Heart right ventricle (tissue), 16 donors: Measurements from ENCODE around the gene ADORA2A. TPM values are rescaled to one million over a fixed set of nuclear protein-coding genes. Genes with fewer than 3 reads are reported as not detected.

Source experiments
- ATAC-seq, 8 donors: fragments of 200-7000 bp; cut with Tn5 transposase; one replicate each; pipeline ENCODE4 v1.9.1; 2020; ENCODE audit warnings: mild to moderate bottlenecking in 8 of 8, moderate library complexity in 8 of 8, moderate number of reproducible peaks in 1 of 8
- DNase-seq, 2 donors: peaks; one replicate each; pipeline ENCODE4 v3.0.0-alpha.2; 2020
- H3K27ac ChIP-seq, 10 donors: fragments of 200-600 bp; sonication (generic) in 2 of 10; one replicate each; pipeline versions ENCODE4 v1.5.0 to v1.8.0; 2020 to 2022; ENCODE audit warnings: mild to moderate bottlenecking in 3 of 10
- H3K27me3 ChIP-seq, 7 donors: fragments of 200-600 bp; one replicate each; pipeline ENCODE4 v1.8.0; 2021 to 2022; ENCODE audit warnings: mild to moderate bottlenecking in 2 of 7
- H3K36me3 ChIP-seq, 9 donors: fragments of 200-600 bp; sonication (generic) in 1 of 9; one replicate each; pipeline versions ENCODE4 v1.5.0 to v1.8.0; 2020 to 2022; ENCODE audit warnings: mild to moderate bottlenecking in 2 of 9
- H3K4me1 ChIP-seq, 9 donors: fragments of 200-600 bp; sonication (generic) in 1 of 9; one replicate each; pipeline versions ENCODE4 v1.5.0 to v1.8.0; 2020 to 2022; ENCODE audit warnings: mild to moderate bottlenecking in 4 of 9
- H3K4me3 ChIP-seq, 10 donors: fragments of 200-600 bp; sonication (generic) in 2 of 10; one replicate each; pipeline versions ENCODE4 v1.5.0 to v1.8.0; 2020 to 2022; ENCODE audit warnings: mild to moderate bottlenecking in 7 of 10, moderate library complexity in 2 of 10
- H3K9me3 ChIP-seq, 11 donors: fragments of 200-600 bp in 10 of 11; sonication (generic) in 2 of 11; one replicate each; pipeline versions ENCODE4 v1.5.0 to v1.8.0; 2013 to 2022; ENCODE audit warnings: mild to moderate bottlenecking in 2 of 11, control low read depth in 1 of 11, moderate library complexity in 1 of 11
- CTCF ChIP-seq, 9 donors: fragments of 200-600 bp; sonication (generic) in 2 of 9; IDR thresholded peaks; one replicate each; pipeline versions ENCODE4 v1.5.0 to v1.8.0; 2021 to 2022; ENCODE audit warnings: antibody characterized with exemption in 9 of 9, mild to moderate bottlenecking in 5 of 9, moderate library complexity in 1 of 9
- WGBS, 2 donors: extraction: QIAGEN DNeasy Blood & Tissue Kit; methylation state at CpG; one replicate each; pipeline ENCODE4 v1.1.7; 2013; ENCODE audit warnings: inconsistent platforms in 1 of 2; 5-methylcytosine and 5-hydroxymethylcytosine counted together
- intact Hi-C, 10 donors: fragments of 100-400 bp; cut with DNase I; formaldehyde crosslinking; loops; one replicate each; pipeline versions ENCODE4 v1.11.1 to v1.14.2; 2022
- polyA plus RNA-seq, 2 donors: library from polyadenylated mRNA; stranded (reverse); fragments of 200-250 nt; gene quantifications; one replicate each; pipeline ENCODE4 v1.2.3, GENCODE V29; 2013
- total RNA-seq, 10 donors: library from RNA; stranded (reverse); fragmentation: NEBNext Ultra II Directional in 3 of 10; extraction: Animal tissue kit (Norgen Biotek cat#: 25700) in 3 of 10; gene quantifications; one replicate each; pipeline versions ENCODE4 v1.2.1 to v1.2.4, GENCODE V29; 2021 to 2023
- donor health status: Arrhythmogenic right ventricular cardiomyopathy.
- donor health status: ischemic (EF 13 %, LVEDD 7.1; RV severe dilation, severe dysfunction).
- donor health status: healthy with polysubstance abuse.
- donor health status: DM: no; HTN: yes; CAD: no.
- donor health status: DM: no; HTN: no; CAD: no.
- donor health status: ischemic (EF 25% LVEDD 6.9; RV normal size, moderate dysfunction).
- donor health status: ischemic (EF 25% LVEDD 5.7; RV mildly dilated, moderate dysfunction).
- donor health status: healthy.
- donor health status: DM: yes; HTN: yes; CAD: no.
- donor health status: Ischemic cardiomyopathy.
- donor health status: ischemic (EF 35%, LVEDD 5.7; RV mildly dilated, moderate dysfunction).
- donor health status: nonischemic (EF 11% LVEDD 7.7; RV severe dilation, severe dysfunction).
- donor health status: DM: yes; HTN: yes; CAD: no.
- donor health status: PGD.
- donor health status: ischemic (EF 29% LVEDD 5.4; RV normal size, mild dysfunction).
- donor health status: nonischemic (EF 23%, LVEDD 6.1; RV moderate dilation, normal function).

The ADORA2A gene
- total and polyA plus RNA-seq, 12 donors, result 1.5 to 9.7 (median 4.1) TPM

DNA sequence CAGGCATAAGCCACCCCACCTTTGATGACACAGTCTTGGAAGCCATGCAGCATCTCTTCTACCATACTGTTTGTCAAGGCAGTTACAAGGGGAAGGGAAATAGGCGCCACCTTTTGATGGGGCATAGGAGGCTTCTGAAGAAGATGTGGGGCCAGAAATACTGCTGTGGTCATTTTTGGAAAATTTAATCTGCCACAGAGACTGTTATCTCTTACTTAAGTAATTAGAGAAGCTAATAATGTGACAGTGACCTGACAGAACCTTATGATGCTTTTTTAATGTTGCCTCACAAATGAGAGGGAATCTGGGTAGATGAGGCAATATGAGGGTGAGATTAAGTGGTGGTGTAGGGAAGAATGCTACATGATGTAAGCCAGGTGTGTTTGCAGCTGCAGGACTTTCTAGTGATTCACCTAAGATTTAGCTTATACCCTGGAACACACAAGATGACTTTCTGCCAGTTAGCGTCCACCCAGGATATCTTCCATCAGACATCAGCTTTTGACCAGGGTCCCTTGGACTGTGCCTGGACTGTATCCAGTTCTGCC is 34.3 kb upstream of the ADORA2A start:
- ATAC-seq, result no peak
- no peak for TF ChIP-seq CTCF (IDR thresholded peaks at IDR 0.05)
- H3K4me1 ChIP-seq, result peaks cover 5 to 79% (median 58%) of the 10 kb centered on the region in 9 donors
- no peak for DNase-seq
- intact Hi-C loops, result no loop called here
- H3K27ac ChIP-seq, result peak overlapping the region in 5 of 10 donors; percentile 0 to 87 (median 29)
- WGBS, 2 donors, result 91 to 96% methylated on average over 2 of the region's 2 CpGs
- H3K36me3 ChIP-seq, result peaks cover 0 to 46% (median 4%) of the 10 kb centered on the region in 9 donors
- no peak overlapping the region for H3K4me3 ChIP-seq
- H3K9me3 ChIP-seq, result no peaks in the 10 kb centered on the region
- H3K27me3 ChIP-seq, result no peaks in the 10 kb centered on the region

DNA sequence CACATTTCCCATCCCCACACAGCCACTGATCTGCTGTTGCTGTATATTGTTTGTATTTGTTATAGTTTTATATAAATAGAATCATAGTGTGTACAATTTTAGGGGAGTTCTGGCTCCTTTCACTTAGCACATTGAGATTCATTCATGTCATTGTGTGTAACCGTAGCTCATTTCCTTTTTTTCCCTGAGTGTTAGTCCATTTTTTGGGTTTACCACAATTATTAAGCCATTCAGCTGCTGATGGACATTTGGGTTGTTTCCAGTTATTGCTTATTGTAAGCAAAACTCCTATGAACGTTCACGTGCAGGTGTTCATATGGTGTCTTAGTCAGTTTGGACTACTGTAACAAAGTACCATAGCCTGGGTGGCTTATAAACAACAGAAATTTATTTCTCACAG is 33.6 kb upstream of the ADORA2A start:
- TF ChIP-seq CTCF (IDR thresholded peaks at IDR 0.05), result no peak
- no peak for DNase-seq
- Histone ChIP-seq H3K9me3 (no peaks in the 10 kb centered on the region), H3K27me3 (no peaks in the 10 kb centered on the region), H3K27ac (peak overlapping the region in 3 of 10 donors; percentile 13 to 80 (median 29)), H3K4me3 (no peak overlapping the region), H3K4me1 (peaks cover 5 to 85% (median 58%) of the 10 kb centered on the region in 9 donors), H3K36me3 (peaks cover 0 to 54% (median 4%) of the 10 kb centered on the region in 9 donors)
- WGBS, 2 donors, result 63 to 75% methylated on average over 3 of the region's 3 CpGs
- ATAC-seq, result peak in 1 of 8 donors; percentile 9
- intact Hi-C loops, result no loop called here

DNA sequence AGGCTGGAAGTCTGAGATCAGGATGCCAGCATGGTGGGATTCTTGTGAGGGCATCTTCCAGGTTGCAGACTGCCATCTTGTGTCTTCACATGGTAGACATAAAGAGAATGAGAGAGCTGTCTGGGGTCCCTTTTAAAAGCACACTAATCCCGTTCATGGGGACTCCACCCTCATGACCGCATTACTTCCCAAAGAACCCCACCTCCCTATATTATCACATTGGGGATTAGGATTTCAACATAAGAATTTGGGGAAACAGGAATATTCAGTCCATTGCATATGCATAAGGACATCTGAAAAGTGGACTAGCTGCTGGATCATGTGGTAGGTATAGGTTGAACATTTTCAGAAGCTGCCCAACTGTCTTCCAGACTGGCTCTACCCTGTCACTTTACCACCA is 33.1 kb upstream of the ADORA2A start:
- Histone ChIP-seq H3K27ac (peak overlapping the region in 3 of 10 donors; percentile 13 to 80 (median 29)), H3K36me3 (peaks cover 0 to 56% (median 4%) of the 10 kb centered on the region in 9 donors), H3K4me3 (no peak overlapping the region), H3K27me3 (no peaks in the 10 kb centered on the region), H3K4me1 (peaks cover 5 to 81% (median 55%) of the 10 kb centered on the region in 9 donors), H3K9me3 (no peaks in the 10 kb centered on the region)
- TF ChIP-seq CTCF (IDR thresholded peaks at IDR 0.05), result no peak
- DNase-seq (no peak), ATAC-seq (no peak)
- 83 to 86% methylated on average over 2 of the region's 2 CpGs for WGBS, 2 donors
- intact Hi-C loops, result no loop called here

- H3K9me3 ChIP-seq, result no peaks in the 10 kb centered on the region
- intact Hi-C loops, result no loop called here
- H3K4me3 ChIP-seq, result no peak overlapping the region
- ATAC-seq, result no peak
- H3K27me3 ChIP-seq, result no peaks in the 10 kb centered on the region
- no peak for DNase-seq
- no peak for TF ChIP-seq CTCF (IDR thresholded peaks at IDR 0.05)
- peaks cover 0 to 52% (median 4%) of the 10 kb centered on the region in 9 donors for H3K36me3 ChIP-seq
- H3K4me1 ChIP-seq, result peaks cover 16 to 75% (median 51%) of the 10 kb centered on the region in 9 donors
- peak overlapping the region in 1 of 10 donors; percentile 17 for H3K27ac ChIP-seq
Measured at GRCh38 chr22:24398409-24398808, 29.0 kb upstream of the ADORA2A start.
